Activated effector memory CD4-positive, alpha-beta T cell treated with Interleukin-2 at 50 U/mL for 16 hours (primary cell): ENCODE measurements around the gene UBL3.

Source experiments
- DNase-seq: peaks from one replicate; pipeline ENCODE4 v3.0.0-alpha.2; 2020

The UBL3 gene

GRCh38 chr13:29753618-29754472 lies 96.6 kb downstream of the UBL3 start:
- DNase-seq = no peak

GRCh38 chr13:29752175-29752574 lies 98.2 kb downstream of the UBL3 start:
- DNase-seq = no peak

DNA sequence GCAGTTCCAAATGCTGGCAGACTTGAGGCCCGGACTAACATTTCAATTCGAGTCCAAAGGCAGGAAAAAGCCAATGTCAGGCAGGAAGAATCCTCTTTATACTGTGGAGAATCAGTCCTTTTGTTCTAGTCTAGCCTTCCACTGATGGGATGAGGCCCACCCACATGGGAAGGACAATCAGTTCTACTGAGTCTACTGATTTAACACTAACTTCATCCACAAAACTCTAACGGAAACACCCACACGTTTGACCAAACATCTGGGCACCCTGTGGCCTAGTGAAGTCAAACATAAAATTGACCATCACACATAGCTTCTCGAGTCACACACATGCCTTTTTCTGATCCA lies 100.3 kb downstream of the UBL3 start:
- no peak for DNase-seq

GRCh38 chr13:29749401-29750182 lies 100.8 kb downstream of the UBL3 start:
- no peak for DNase-seq

DNA sequence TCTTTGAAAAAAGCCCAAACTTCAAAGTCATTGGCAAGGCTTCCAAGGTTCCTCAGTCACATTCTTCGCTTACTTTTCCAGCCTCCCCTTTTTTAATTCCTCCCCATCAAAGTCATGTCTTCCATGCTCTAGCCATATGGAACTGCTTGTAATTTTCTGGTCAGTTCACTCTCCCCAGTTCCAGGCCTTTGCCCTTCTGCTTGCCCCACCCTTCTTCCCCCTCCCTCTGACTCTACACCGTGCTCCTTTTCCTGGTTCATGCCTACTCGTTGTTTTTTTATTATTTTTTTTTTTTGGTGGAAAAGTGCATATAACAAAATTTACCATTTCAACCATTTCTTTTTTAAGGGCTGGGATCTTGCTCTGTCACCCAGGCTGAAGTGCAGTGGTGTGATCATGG lies 102.3 kb downstream of the UBL3 start:
- no peak for DNase-seq

DNA sequence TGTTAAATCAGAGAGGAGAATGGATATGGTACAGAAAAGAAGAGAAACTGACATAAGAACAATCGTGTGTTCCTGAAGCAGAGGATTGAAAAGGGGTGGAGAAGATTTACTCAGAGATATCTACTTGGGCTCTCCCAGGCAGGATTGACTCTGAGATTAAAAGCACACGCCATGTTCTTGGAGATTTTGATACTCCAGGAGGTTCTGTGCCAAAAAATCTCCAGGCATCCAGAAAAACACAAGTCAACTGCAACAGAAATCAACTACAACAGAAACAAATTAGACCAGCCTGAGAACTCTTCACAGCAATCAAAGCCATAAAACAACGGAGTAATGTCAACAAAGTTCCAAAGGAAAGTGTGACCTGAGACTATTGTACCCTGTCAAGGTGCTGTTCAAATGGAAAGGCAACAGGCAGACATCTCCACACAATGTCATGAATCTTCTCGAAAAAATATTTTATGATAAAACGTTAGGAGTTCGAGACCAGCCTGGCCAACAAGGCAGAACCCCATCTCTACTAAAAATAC lies 104.2 kb downstream of the UBL3 start:
- DNase-seq = no peak

GRCh38 chr13:29745704-29746103 lies 104.7 kb downstream of the UBL3 start:
- DNase-seq = no peak

DNA sequence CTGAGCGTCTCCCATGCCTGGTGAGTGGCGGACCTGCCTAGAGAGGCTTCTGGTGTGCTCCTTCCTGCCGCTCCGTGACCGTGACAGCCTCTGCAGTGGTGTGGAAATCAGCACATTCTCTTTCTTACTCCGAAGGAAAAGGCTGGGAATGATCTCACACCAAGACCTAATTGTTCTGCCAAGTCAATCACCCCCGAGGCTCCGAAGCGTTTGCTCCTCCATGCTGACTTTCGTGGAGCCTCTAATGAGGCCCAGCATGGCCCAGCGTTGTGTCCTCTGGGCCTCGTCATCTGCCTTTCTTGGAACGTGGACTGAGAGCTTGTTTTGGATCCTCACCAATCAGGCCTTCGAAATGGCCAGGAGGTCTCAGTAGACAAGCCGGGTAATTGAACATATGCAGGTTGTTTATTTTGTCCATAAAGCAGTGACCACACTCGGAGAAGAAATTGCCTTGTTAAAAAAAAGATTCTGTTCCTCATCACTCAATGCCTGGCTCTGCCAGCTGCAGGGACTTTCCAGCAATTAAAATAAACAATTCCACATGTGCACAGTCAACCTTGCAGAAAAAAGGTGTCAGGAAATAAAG lies 107.1 kb downstream of the UBL3 start:
- DNase-seq = no peak

DNA sequence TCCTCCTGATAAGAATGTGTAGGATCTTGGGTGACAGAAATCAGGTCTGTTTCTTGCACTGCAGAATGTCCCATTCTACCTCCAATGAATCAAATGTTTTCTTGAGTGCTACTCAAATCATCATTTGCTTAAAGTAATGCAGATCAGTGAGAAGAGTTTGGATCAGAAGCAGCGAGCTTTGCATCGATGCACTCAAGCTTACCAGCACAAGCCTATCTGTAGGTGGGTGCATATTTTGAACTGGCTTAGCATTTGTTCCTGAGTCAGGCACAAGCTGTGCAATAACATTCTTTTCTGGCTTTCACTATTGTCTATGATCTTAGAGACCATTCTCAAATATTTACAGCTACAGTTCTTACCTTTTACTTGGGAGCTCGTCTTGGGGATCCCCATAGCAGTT lies 109.5 kb downstream of the UBL3 start:
- no peak for DNase-seq

- no peak for DNase-seq
These were observed 113.4 kb downstream of the UBL3 start for GRCh38 chr13:29737061-29737460.

DNA sequence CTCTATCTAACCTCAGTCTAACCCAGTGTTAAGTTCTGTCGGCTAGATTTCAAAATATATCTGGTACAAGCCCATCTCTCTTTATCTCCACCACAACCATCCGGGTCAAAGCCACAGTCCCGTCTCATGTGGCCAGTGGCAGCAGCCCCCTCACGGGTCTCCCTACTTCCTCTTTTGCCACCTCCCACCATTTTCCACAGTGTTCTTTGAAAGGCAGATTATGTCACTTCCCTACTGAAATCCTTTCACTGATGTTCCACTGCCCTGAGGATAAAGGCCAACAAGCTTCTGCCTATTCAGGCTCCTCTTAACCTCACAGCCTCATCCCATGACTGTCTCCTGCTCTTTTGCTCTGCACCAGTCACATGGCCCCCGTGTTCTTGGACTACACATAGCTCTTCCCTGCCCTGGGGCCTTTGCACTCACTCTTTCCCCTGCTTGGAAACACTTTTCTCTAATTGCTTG lies 117.2 kb downstream of the UBL3 start:
- no peak for DNase-seq

- no peak for DNase-seq
These were observed 120.2 kb downstream of the UBL3 start for GRCh38 chr13:29730253-29730652.

GRCh38 chr13:29722415-29722814 lies 128.0 kb downstream of the UBL3 start:
- DNase-seq = no peak

- no peak for DNase-seq
These were observed 128.7 kb downstream of the UBL3 start for GRCh38 chr13:29721766-29722165.

DNA sequence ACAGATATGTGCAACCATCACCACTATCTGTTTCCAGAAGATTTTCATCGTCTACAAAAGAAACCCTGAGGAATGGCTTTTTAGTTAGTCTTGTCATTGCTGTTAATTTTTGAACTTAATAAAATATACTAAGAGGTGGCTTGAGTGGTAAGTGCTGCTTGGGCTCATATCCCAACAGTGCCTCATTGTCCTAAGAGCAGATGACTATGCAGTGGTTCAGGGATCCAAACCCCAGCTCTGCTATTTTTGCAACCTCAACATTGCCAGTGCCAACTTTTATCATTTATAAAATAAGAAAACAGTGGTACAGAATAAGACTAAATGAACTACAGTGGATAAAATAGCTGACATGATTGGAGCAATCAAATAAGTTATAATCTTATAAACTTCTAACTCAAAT lies 131.7 kb downstream of the UBL3 start:
- no peak for DNase-seq

DNA sequence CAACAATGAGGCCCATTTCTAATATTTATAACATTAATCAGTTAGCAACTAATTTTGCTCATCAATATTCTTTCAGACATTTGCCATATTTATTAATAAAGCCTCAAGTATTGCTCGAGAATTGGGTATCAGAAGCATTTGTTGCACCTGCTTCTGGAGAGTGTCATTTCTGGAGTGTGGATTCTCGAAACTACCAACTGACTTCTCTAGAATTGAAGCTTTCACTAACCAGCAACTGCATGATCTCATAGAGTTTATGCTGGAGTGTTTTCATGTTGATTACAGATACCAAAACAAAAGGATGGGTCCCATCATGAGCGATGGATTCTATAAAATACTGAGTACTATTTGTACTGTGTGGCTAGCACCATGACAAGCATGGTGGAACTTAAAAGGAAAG lies 133.9 kb downstream of the UBL3 start:
- no peak for DNase-seq
